NCI-H128 (cell line): Measurements from ENCODE around the gene RFX1.

ENCODE experiments used
- DNase-seq: peaks from one replicate; lab custom pipeline; 2025; ENCODE audit not compliant: unreplicated experiment; lab: John Stamatoyannopoulos, UW

RFX1 gene

GRCh38 chr19:13996928-13997630 is 9.0 kb downstream of the RFX1 start:
- no peak for DNase-seq

- no peak for DNase-seq
Observed at GRCh38 chr19:13995878-13996765, 10.0 kb downstream of the RFX1 start.

GRCh38 chr19:13995017-13995728 is 10.9 kb downstream of the RFX1 start:
- no peak for DNase-seq

GRCh38 chr19:13993590-13994300 is 12.4 kb downstream of the RFX1 start:
- DNase-seq, result no peak

GRCh38 chr19:13992025-13992424 is 14.1 kb downstream of the RFX1 start:
- no peak for DNase-seq

- no peak for DNase-seq
Observed at GRCh38 chr19:13990085-13990484, 16.0 kb downstream of the RFX1 start.

- no peak for DNase-seq
Observed at GRCh38 chr19:13989487-13989886, 16.6 kb downstream of the RFX1 start.

- DNase-seq, result no peak
Observed at GRCh38 chr19:13987101-13987890, 18.8 kb downstream of the RFX1 start.

- peak; percentile 53 for DNase-seq
Observed at GRCh38 chr19:13986348-13986904, 19.7 kb downstream of the RFX1 start.

GRCh38 chr19:13985771-13986347 is 20.3 kb downstream of the RFX1 start:
- peak; percentile 40 for DNase-seq

- no peak for DNase-seq
Observed at GRCh38 chr19:13984875-13985741, 21.0 kb downstream of the RFX1 start.

GRCh38 chr19:13984186-13984585 is 21.9 kb downstream of the RFX1 start:
- DNase-seq, result no peak

GRCh38 chr19:13983213-13983889 is 22.8 kb downstream of the RFX1 start:
- no peak for DNase-seq

GRCh38 chr19:13982773-13983172 is 23.3 kb downstream of the RFX1 start:
- no peak for DNase-seq

- no peak for DNase-seq
Observed at GRCh38 chr19:13981988-13982501, 24.1 kb downstream of the RFX1 start.

- DNase-seq, result no peak
Observed at GRCh38 chr19:13981467-13981866, 24.7 kb downstream of the RFX1 start.

GRCh38 chr19:13981021-13981420 is 25.1 kb downstream of the RFX1 start:
- no peak for DNase-seq

- no peak for DNase-seq
Observed at GRCh38 chr19:13980340-13980739, 25.8 kb downstream of the RFX1 start.
